Stimulated activated CD4-positive, alpha-beta T cell treated with anti-CD3 and anti-CD28 coated beads, Interleukin-12 subunit alpha, Interleukin-12 subunit beta, amount 100 ng/mL, for 4 hours (primary cell): ENCODE measurements around the gene ANOS1.
"Not testable (repeated sequence)": the region's sequence is repeated elsewhere in the genome, so short reads cannot be mapped to it uniquely, and the experiment has no call there.

ENCODE experiments used
- DNase-seq: peaks from one replicate; pipeline ENCODE4 v3.0.0-alpha.2; 2020

ANOS1 gene

DNA sequence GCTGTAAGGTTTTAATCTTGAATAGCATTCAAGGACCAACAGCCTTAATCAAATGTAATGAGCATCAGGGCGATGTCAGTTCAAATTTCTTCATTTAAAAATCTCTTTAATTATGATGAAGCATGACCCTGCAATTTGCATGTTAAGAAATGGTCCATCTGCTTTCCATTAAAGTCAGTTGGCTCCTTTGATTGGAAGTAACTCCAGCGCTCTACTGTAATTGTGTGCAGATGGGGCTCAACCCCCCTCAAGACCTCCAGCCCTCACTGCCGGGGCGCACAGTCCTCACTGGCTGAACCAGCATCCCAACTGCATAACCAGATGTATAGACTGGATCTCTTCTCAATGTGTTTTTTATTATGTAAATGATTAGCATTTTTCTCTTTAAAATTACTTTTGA, 140.4 kb downstream of the ANOS1 start:
- no peak for DNase-seq

DNA sequence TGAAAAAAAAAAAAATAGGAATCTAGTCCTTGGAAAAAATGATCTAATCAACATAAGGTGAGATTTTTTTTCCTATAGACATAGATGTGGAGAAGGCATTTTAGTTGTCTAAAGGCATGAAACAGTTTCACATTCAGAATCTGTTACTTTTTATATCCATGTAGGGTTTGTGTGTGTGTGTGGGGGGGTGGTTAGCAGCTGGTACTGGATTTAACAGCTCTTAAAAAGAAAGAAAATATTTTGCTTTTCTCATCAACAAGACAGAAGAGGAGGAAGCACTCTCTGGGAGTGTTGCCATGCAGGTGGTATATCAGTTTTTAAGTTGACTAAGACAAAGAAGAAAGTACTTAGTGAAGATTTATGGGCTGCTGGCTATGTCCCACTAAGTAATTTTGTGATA, 145.0 kb downstream of the ANOS1 start:
- DNase-seq, result no peak

DNA sequence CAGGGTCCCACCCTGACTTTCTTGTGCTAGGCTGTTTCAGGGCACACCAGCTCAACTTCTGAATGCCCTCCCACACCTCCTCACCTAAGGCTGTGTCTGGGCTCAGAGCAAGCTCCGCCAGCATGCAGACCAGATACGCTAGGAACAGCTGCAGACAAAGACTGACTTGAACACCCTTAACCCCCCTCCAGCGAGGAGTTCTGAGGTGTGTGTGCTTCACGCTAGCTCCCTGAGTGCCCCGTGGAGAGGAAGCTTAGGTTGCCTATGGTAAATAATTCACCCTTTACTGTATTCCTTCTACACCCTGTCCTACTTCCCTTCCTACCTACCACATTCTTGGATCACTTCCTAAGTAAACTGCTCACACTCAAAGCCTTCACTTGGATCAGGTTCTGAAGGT, 152.3 kb downstream of the ANOS1 start:
- no peak for DNase-seq

DNA sequence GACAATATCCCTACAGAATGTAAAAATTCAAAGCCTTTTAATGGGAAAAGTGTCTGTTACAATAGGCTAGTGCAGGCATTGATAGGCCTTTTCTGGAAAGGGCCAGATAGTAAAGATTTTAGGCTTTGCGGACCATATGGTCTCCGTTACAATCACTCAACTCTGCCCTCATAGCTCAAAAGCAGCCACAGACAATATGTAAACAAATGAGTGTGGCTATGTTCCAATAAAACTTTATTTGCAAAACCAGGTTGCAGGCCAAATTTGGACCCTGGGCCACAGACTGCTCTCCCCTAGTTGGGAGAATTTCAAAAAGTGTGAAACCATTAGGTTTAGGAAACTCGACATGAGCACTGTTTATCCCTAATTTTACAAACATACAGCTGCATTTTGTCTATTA, 155.1 kb downstream of the ANOS1 start:
- DNase-seq, result no peak

DNA sequence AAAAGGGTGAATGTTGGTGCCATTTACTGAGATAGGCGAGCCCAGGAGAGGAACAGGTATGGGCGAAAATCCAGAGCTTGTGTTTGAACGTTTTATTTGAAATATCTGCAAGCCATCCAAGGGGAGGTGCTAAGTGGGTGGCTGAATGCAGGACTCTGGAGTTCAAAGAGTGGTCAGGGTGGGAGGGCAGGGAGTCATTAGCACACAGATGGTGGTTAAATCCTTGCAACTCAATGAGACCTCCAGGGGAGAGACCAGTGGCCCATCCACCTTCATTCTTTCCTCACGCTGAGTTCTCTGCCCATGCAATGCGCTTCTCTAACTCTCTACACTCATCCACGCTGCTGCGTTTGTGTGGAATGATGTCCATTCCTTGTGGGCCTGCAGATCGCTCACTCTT, 166.2 kb downstream of the ANOS1 start:
- no peak for DNase-seq

DNA sequence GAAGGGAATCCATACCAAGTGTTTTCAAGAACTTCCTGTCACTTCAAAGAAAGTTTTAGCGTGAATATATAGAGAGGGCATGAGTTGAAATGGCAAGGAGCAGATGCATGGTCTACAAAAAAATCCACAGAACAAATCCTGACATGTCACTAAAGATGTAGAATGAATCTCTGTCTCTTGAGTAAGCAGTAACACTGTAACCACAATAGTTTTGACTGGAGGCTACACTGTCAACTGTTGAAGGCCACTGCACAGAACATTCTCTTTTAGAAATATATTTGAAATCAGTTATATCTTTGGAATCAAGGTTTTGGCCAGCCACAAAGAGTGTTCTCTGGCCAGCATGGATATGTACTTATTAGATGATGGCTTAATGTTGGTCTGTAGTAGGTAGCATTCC, 183.5 kb downstream of the ANOS1 start:
- no peak for DNase-seq

DNA sequence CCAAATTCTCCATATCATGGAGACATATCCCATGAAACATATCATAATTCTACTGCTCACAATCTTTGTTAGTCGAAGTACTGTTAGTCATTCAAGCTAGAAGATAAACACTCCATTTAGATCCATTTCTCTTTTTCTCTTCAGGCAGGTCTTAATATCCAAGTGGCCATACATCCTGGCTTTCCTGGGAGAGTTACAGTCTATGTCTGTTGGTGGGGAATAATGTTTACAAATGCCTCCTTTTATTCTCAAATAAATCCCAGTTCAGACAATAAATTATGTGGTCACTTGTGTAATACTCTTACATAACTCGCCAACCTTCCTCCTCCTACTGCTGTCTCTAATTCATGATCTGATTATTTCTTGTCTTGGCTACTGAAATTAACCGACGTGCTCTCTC, 185.2 kb downstream of the ANOS1 start:
- DNase-seq, result no peak

DNA sequence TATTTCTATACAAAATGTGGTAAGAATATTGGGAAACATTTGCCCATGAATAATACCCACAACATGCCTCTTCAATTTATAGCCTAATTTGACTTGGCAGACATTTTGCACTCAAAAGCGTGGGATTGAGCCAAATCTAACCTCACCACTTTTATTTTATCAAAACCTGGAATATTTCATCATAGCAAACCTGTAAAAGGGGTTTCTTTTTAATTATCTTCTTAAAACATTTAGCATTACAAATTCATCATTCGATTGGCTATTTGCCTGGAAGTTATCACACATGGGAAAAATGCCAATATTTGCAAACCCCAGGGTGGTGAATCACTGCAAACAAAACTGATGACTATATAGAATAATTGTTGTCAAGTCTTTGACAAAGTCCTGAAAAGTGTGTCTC, 211.1 kb downstream of the ANOS1 start:
- no peak for DNase-seq

DNA sequence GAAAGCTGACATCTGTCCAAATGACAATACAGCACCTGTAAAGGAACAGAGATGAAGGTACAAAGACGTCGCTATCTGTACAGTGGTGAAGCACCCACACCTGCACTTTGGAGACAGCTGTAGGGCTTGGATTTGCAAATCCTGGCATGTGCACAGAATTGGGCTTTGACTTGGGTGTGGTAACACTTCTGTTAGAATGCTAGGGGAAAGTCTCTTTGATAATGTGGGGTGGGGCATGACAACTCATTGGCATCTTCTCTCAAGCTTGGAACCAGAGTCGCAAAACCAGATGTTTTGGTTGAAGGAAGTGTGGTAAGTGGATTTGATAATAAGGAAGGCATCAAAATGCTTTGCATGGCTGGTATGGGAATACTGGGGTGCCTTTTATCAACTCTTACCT, 211.8 kb downstream of the ANOS1 start:
- no peak for DNase-seq

DNA sequence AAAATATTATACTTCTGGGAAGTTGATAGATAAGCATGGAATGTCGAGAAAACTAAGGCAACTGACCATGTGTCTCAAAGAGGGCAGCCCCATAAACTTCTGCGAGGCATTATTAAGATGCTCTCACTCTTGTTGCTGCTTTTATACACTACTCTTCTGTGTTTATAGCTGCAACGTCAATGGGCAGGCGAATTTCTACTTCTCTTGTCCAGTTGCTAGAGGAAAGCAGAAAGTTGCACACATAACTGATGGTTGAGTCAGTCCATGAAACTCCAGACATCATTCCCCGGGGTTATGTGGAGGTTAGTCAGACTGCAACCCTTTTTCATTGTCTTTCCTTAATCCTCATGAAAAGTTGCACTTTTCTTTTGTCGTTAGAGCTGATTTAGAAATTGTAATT, 227.5 kb downstream of the ANOS1 start:
- DNase-seq, result no peak

DNA sequence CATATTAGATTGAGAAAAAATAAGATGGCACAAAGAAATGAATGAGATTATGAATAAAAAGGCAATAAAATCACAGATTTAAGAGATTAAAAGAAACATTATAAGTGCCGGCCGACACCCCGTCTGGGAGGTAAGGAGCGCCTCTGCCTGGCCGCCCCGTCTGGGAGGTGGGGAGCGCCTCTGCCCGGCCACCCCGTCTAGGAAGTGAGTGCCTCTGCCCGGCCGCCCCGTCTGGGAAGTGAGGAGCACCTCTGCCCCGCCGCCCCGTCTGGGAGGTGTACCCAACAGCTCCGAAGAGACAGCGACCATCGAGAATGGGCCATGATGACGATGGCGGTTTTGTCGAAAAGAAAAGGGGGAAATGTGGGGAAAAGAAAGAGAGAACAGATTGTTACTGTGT, 229.8 kb downstream of the ANOS1 start:
- DNase-seq, result not testable (repeated sequence)

DNA sequence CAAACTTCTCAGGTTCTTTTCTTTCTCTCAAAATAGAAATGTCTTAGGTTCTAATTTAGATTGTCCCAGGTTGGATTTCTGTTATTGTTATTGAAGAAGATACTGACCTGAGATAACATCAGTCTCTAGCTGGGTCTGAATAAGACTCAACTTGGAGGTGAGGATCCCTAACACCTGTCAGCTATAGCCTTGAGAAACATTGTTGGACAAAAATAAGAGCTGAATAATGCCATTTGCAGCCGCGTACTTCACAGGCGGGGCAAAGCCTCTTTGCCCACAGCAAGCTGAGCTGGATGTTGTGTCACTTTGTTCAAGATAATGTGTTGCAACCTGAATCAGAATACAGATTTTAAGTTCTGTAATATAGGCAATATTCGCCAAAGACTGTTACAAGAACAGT, 231.7 kb downstream of the ANOS1 start:
- no peak for DNase-seq

DNA sequence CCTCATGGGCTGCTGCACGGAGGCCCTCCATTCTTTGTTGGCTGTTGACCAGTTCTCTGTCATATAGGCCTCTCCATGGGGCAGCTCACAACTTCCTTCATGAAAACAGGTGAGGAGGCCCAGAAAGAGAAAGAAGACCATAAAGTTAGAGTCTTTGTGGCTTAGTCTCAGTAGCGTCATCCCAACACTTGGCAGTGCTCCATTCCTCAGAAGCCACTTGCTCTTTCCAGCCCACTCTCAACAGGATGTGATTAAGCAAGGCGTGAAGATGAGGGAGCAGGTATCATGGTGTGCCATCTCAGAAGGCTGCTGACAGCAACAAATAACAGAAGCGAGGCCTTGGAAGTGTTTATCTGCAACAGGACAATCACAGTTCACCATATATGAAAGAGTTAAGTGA, 236.9 kb downstream of the ANOS1 start:
- not testable (repeated sequence) for DNase-seq

DNA sequence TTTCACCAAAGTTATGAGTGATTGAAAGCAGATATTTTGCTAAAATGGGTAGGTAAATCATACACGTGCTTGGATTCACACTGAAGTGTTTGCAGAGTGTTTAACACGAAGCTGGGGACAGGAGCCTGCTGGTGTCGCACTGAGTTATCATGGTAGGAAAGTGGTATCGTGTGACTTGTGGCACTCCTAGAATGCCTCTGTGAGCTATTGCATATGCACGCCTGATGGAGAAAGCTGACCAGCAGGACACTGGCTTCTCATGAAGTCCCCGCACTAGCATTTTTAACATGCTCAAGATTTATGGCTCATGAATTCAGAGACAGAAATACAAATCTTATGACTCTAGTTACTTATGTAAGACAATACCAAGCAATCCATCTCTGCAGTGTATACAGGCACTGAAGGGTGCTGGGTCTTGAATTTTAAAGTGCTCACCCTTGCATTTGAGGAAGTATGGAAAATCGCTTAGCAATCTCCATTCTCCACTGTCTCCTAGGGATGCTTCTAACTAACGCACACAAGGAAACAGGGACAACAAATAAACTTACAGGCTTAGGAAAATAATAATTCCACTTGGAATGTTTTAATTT, 247.5 kb downstream of the ANOS1 start:
- DNase-seq, result no peak
